Adipose tissue (tissue), 3 donors: ENCODE measurements around the gene DDAH2. TPM values are rescaled to one million over a fixed set of nuclear protein-coding genes. Genes with fewer than 3 reads are reported as not detected.

Experiments used
- H3K27ac ChIP-seq: one replicate; pipeline ENCODE4 v1.5.1; 2013; ENCODE audit warnings: low read depth, low read length
- WGBS, 3 donors: extraction: QIAGEN DNeasy Blood & Tissue Kit; methylation state at CpG; one replicate each; pipeline ENCODE4 v1.1.7; 2013; 5-methylcytosine and 5-hydroxymethylcytosine counted together
- polyA plus RNA-seq, 3 donors: library from polyadenylated mRNA; stranded (reverse); fragments of 200-250 nt; gene quantifications; one replicate each; pipeline ENCODE4 v1.2.3, GENCODE V29; 2013
- donor health status: healthy with polysubstance abuse.
- donor health status: Bipolar disorder and iron deficiency.
- donor health status: healthy.

Gene DDAH2
- polyA plus RNA-seq, 3 donors: 21.9 to 213 (median 122) TPM

- peak within 1 kb of the TSS; percentile 93 for H3K27ac ChIP-seq
- WGBS, 3 donors: 1 to 2% (median 1%) methylated on average over 54 of the region's 54 CpGs
Measured at GRCh38 chr6:31702819-31703716, 26.0 kb downstream of the DDAH2 start, which contains the start of gene ABHD16A. Gene ABHD16A (minus strand): TSS chr6:31703324. CDS start chr6:31703281, 43 bp downstream.

GRCh38 chr6:31702405-31702818 lies 26.7 kb downstream of the DDAH2 start:
- WGBS, 3 donors: 0 to 3% (median 1%) methylated on average over 10 of the region's 10 CpGs
- peak overlapping the region; percentile 93 for H3K27ac ChIP-seq

GRCh38 chr6:31701666-31702404 lies 27.3 kb downstream of the DDAH2 start:
- WGBS, 3 donors: 27 to 33% (median 30%) methylated on average over 7 of the region's 7 CpGs
- no peak overlapping the region for H3K27ac ChIP-seq

DNA sequence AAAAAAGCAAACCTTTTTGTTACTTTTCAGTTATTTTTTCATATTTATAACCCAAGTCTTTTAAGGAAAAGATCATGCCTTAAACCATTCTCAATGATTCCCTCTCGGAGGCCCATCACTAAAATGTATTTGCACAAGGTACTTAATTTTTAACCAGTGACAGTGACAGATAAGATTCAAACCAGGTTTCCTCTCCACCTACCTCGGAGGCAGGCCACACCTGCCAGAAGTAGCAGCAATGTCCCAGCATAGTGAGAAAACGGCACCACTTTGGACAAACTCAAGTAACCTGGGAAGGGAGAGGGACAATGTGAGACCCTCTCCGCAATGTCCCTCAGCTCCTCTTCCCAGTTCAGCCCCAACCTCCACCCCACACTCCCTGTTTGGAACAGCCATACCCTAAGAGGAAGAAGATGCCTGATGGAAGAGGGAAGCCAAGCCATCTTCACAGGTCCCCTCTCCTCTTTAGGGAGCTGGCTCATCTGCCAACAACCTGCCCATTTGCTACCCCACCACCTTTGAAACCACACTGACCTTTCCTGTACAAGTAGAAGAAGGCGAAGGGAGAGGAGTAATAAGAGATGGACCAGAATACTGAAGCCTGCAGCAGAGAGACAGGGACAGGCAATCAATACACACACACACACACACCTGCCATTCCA lies 28.2 kb downstream of the DDAH2 start:
- WGBS, 3 donors: 60 to 87% (median 84%) methylated on average over 5 of the region's 5 CpGs
- no peak overlapping the region for H3K27ac ChIP-seq

DNA sequence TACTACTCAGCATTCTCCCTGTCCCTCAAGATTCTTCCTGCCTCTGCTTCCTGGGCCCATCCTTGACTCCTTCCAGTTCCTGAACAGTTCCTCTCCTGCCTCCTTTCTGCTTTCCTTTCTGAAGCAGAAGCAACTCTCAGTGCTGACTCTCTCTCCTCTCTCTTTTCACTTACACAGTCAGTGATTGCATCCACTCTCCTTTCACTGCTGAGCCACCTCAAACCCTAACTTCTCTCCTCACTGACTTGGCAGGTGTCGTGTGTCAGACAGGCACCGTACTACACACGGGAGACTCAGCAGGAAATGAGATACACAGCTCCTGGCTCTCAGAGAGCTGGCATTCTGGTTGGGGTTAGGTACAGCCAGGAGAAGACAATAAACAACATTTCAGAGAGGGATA lies 31.5 kb downstream of the DDAH2 start:
- 39 to 61% (median 42%) methylated on average over 3 of the region's 3 CpGs for WGBS, 3 donors
- no peak overlapping the region for H3K27ac ChIP-seq

DNA sequence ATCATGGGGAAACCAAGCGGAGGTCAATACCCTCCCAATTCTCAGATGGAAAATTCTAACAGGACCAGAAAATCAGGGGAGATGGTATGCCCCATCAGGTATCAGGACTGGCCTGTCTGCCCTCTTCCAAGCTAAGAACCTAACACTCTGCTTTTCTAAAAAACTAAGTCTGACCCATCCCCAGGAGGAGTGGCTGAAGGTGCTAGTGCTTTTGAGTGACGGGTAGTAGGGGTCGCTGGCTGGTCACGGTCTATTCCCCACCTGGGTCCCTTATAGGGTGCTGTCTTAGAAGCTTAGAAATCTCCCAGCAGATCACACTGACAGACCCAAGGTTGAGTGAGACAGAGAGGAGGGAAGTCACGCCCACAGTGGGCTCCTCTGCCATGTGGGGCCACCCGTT lies 35.6 kb downstream of the DDAH2 start:
- 89 to 90% (median 89%) methylated on average over 6 of the region's 6 CpGs for WGBS, 3 donors
- H3K27ac ChIP-seq: no peak overlapping the region

DNA sequence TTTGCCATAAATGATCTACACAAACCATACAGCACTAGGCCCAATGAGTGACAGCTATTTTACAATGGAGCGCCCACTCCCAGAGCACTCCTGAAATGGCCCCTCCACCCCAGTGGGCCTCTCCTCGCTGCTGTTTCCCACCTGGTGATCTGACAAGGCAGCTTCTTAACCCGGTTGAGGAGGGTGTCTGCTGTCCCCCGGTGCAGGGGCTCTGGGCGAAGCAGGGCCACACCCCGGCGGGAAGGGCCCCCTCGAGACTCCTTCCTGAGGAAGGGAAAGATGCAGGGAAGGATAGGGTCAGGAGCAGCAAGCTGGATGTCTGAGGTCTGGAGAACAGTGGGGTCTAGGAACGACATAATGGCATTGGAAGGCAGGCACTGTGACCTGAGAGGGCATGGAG lies 36.2 kb downstream of the DDAH2 start:
- no peak overlapping the region for H3K27ac ChIP-seq
- WGBS, 3 donors: 88 to 93% (median 89%) methylated on average over 9 of the region's 9 CpGs

DNA sequence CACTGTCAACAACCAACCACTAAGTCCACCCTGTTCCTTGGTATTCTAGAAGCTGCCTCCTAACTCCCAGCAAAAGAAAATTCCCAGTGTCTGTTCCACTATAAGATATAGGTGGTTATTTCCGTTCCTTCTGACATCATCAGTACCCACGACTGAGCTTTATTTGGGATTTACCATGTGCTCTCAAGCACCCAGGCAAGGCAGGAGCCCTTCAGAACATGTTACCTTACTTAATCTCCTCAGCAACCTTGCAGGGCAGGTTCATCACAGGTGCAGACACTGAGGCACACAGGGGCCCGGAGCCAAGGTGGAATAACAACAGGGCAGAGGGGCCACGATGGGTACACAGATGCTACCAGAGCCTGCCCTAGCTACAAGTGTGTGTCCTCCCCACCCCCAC lies 36.7 kb downstream of the DDAH2 start:
- H3K27ac ChIP-seq: no peak overlapping the region
- WGBS, 3 donors: 83 to 91% (median 87%) methylated on average over 4 of the region's 4 CpGs

- WGBS, 3 donors: 95 to 96% (median 96%) methylated on average over 11 to 12 of the region's 12 CpGs
- no peak overlapping the region for H3K27ac ChIP-seq
Measured at GRCh38 chr6:31691564-31692108, 37.5 kb downstream of the DDAH2 start.

DNA sequence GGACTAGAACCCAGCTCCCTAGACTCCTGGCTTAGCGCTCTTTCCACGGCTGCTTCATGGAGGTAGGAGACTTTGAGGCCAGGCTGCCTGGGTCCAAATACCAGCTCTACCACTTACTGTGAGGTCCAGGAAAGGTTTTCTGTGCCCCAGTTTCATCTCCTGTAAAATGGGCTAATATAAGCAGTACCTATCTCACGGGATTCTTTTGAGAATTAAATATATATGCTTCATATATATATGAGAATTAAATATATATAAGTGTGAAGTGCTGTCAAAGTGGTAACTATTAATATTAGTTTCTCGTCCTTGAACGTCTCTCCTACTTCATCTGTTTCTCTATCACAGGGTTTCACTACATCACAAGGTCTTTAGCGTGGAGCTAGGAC lies 38.0 kb downstream of the DDAH2 start:
- H3K27ac ChIP-seq: no peak overlapping the region
- 92 to 94% (median 94%) methylated on average over 6 of the region's 6 CpGs for WGBS, 3 donors

- WGBS, 3 donors: 67 to 80% (median 72%) methylated on average over 10 of the region's 10 CpGs
- no peak overlapping the region for H3K27ac ChIP-seq
Measured at GRCh38 chr6:31690231-31691077, 38.6 kb downstream of the DDAH2 start.

DNA sequence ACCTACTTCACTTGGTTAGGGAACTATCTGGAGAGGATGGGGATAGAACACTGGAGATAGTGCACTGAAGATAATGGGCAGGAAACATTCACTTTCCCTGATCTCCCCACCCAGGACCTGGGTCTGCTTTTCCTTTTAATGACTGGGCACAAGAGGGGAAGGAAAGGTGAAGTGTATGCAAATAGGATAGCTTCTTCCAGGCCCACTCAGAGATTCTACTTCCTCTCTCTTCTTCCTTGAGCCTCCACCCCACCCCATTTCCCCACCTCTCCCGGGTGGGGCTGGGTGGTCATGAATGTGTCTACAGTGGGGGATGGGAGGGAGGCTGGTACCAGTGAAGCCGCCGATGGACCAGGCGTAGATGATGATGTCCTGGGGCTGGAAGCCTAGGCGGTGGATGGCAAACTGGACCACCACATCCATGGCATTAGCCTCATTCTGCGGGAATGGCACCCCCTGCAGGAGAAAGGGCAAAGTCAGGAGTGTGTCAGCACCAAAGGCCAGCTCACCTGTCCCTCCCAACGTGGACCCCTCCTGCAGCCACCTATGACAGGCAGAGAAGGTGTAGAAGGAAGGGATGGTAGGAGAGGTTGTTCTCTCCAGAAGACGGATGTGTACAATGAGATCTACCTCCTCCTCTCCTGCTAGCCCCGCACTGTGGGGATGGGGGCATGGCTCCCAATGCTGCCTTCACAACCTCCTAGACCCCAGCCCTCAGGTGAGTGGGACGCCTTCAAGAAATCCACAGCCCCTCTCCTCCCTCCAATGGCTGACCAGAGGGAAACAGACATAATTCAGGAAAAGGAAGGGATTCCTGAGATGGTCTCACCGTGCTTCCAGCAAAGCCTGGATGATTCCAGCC lies 39.6 kb downstream of the DDAH2 start:
- 76 to 84% (median 77%) methylated on average over 11 of the region's 11 CpGs for WGBS, 3 donors

GRCh38 chr6:31687860-31688693 lies 41.0 kb downstream of the DDAH2 start:
- H3K27ac ChIP-seq: no peak overlapping the region
- WGBS, 3 donors: 78 to 86% (median 79%) methylated on average over 14 of the region's 14 CpGs

More for the DNA sequence above, 39.6 kb downstream of the DDAH2 start:
- H3K27ac ChIP-seq: no peak overlapping the region

DNA sequence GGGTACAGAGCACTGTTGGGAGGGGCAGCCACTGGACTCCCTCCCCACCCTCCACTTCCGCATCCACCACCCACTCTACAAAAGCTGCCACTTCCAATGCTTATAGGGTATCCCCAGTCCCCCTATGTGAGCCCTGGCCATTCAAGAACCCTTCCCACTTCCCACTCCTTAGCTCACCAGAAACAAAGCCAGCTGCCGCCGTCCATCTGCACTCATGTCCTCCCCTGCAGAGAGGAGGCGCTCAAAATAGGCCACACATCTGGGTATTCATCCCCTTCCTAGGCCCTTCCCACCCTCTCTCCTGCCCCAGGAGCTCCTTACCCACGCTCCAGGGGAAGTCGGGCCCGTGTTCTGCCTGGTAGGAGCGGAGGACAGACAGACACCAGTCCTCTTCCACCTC lies 41.8 kb downstream of the DDAH2 start:
- WGBS, 3 donors: 88 to 92% (median 92%) methylated on average over 8 of the region's 8 CpGs
- no peak overlapping the region for H3K27ac ChIP-seq

DNA sequence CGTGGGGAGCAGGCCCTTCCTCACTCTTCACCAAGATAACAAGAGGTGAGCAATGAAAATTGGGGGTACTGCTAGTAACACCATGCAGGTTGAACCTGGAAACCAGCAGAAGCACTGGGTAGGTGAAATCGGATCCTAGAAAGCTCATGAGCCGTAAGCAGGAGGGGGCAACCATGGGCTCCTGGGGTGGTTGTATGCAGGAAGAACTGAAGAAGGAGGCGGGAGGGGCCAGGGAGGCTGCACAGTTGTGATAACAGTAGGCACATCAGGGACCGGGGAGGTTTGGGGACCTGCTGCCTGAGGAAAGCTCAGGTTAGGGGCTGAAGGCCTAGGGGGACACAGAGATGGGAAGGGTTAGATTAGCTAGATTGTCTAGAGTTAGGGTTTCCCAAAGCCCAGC lies 42.6 kb downstream of the DDAH2 start:
- WGBS, 3 donors: 84 to 89% (median 87%) methylated on average over 5 of the region's 5 CpGs
- H3K27ac ChIP-seq: no peak overlapping the region

GRCh38 chr6:31683591-31683990 lies 45.5 kb downstream of the DDAH2 start:
- 50 to 76% (median 74%) methylated on average over 13 of the region's 13 CpGs for WGBS, 3 donors
- no peak overlapping the region for H3K27ac ChIP-seq
